K562 (cell line): ENCODE data around the gene FKRP. TPM values are rescaled to one million over a fixed set of nuclear protein-coding genes. Genes with fewer than 3 reads are reported as not detected.

Experiments
- ATAC-seq: fragments of 200-7000 bp; cut with Tn5 transposase; 3 replicates; pipeline ENCODE4 v1.9.1; 2020; ENCODE audit warnings: moderate library complexity
- BruUV-seq: library from RNA; stranded (reverse); fragments of 400-500 nt; replicated peaks from 2 replicates; lab custom pipeline; 2021; lab: Mats Ljungman, UMichigan
- CTCF ChIA-PET: fragments of 300-600 bp; formaldehyde crosslinking; extraction: SDS; loops from one replicate; lab custom pipeline; 2021; ENCODE audit warnings: low intra/inter-chr PET ratio; lab: Yijun Ruan, JAX
- POLR2A ChIA-PET: fragments of 300-600, 350-650 bp; sonication (Branson Sonifier 250); formaldehyde crosslinking; extraction: SDS; loops from one replicate; lab custom pipeline; 2021; ENCODE audit warnings: antibody characterized with exemption, inconsistent platforms; lab: Yijun Ruan, JAX
- DNase-seq, 4 experiments: peaks; one replicate each; pipeline versions ENCODE4 v3.0.0 to v3.0.0-alpha.2; 2011 to 2018; ENCODE audit warnings: low spot score in 3 of 4, mixed read lengths in 3 of 4; ENCODE audit errors: extremely low read depth in 1 of 4
- FAIRE-seq: peaks from 2 replicates; lab custom pipeline; 2011; peaks lifted over from hg19 to GRCh38; lab: Jason Lieb, UNC
- H2AFZ ChIP-seq: 2 replicates; pipeline ENCODE4 v1.6.0; 2011; ENCODE audit warnings: low read depth, low read length, control low read depth, inconsistent platforms
- H3K27ac ChIP-seq: fragments of 200-600 bp; 3 replicates; pipeline ENCODE4 v1.8.0; 2011; ENCODE audit warnings: low read depth, mild to moderate bottlenecking, control low read depth, inconsistent platforms, low read length, moderate library complexity, mixed read lengths; ENCODE audit errors: extremely low read depth
- H3K27me3 ChIP-seq, 2 experiments: fragments of 300-600 bp in 1 of 2; 2 replicates in 1 of 2; 3 replicates in 1 of 2; pipeline versions ENCODE4 v1.6.0 to v1.8.0; 2011; ENCODE audit warnings: inconsistent platforms in 2 of 2, low read length in 2 of 2, mild to moderate bottlenecking in 1 of 2, mixed read lengths in 1 of 2, moderate library complexity in 1 of 2; ENCODE audit not compliant: control insufficient read depth in 2 of 2, insufficient read depth in 2 of 2
- H3K36me3 ChIP-seq: fragments of 300-600 bp; 3 replicates; pipeline ENCODE4 v1.8.0; 2011; ENCODE audit warnings: mild to moderate bottlenecking, low read length, inconsistent platforms; ENCODE audit not compliant: control insufficient read depth, insufficient read depth
- H3K4me1 ChIP-seq, 2 experiments: fragments of 200-600 bp in 1 of 2; replicated peaks in 1 of 2; 2 replicates in 1 of 2; 3 replicates in 1 of 2; pipeline versions ENCODE4 v1.5.1 to v1.8.0; 2011; ENCODE audit warnings: inconsistent platforms in 2 of 2, low read length in 2 of 2, mild to moderate bottlenecking in 1 of 2, mixed read lengths in 1 of 2, moderate library complexity in 1 of 2; ENCODE audit not compliant: control insufficient read depth in 2 of 2, insufficient read depth in 2 of 2
- H3K4me2 ChIP-seq: 2 replicates; pipeline ENCODE4 v1.6.1; 2011; ENCODE audit warnings: low read length, control low read depth, inconsistent platforms, mixed read lengths; ENCODE audit not compliant: insufficient read depth
- H3K4me3 ChIP-seq: fragments of 200-600 bp; sonication (generic), shearing (Covaris generic); 2 replicates; pipeline ENCODE4 v1.5.1; 2016; ENCODE audit warnings: control low read depth, inconsistent platforms
- H3K79me2 ChIP-seq: fragments of 200-600 bp; 3 replicates; pipeline ENCODE4 v1.8.0; 2011; ENCODE audit warnings: low read length, inconsistent platforms; ENCODE audit not compliant: control insufficient read depth, insufficient read depth
- H3K9ac ChIP-seq, 2 experiments: 2 replicates each; pipeline versions ENCODE4 v1.6.0 to v1.6.1; 2011; ENCODE audit warnings: low read depth in 2 of 2, low read length in 2 of 2, control low read depth in 1 of 2, inconsistent platforms in 1 of 2, mild to moderate bottlenecking in 1 of 2, mixed read lengths in 1 of 2; ENCODE audit not compliant: insufficient read depth in 1 of 2
- H3K9me1 ChIP-seq: one replicate; pipeline ENCODE4 v1.6.0; 2011; ENCODE audit warnings: inconsistent platforms, mild to moderate bottlenecking, low read length, moderate library complexity; ENCODE audit not compliant: control insufficient read depth, insufficient read depth
- H3K9me3 ChIP-seq: replicated peaks from 2 replicates; pipeline ENCODE4 v1.5.1; 2011; ENCODE audit warnings: low read depth, low read length, inconsistent platforms; ENCODE audit not compliant: control insufficient read depth, insufficient read depth
- H4K20me1 ChIP-seq: replicated peaks from 2 replicates; pipeline ENCODE4 v1.6.1; 2011; ENCODE audit warnings: low read length, inconsistent platforms, mixed read lengths; ENCODE audit not compliant: control insufficient read depth, insufficient read depth
- BHLHE40 ChIP-seq: IDR thresholded peaks from 2 replicates; pipeline ENCODE4 v1.6.1; 2011; ENCODE audit warnings: low read length, improper control_type of control experiment
- CXXC5 ChIP-seq: fragments of 250-450 bp; sonication (Bioruptor Pico); IDR thresholded peaks from 2 replicates; pipeline ENCODE4 v1.8.0; 2022; ENCODE audit warnings: inconsistent platforms, mild to moderate bottlenecking, moderate library complexity
- HDGF ChIP-seq: fragments of 450-650 bp; IDR thresholded peaks from 2 replicates; pipeline ENCODE4 v1.6.1; 2016
- KAT7 ChIP-seq: sonication (generic); formaldehyde crosslinking; IDR thresholded peaks from 2 replicates; pipeline ENCODE4 v1.8.0; 2022; ENCODE audit warnings: missing genetic modification reagents, mild to moderate bottlenecking, borderline replicate concordance
- L3MBTL2 ChIP-seq: fragments of 450-650 bp; IDR thresholded peaks from 2 replicates; pipeline ENCODE4 v1.6.1; 2016; ENCODE audit warnings: mild to moderate bottlenecking, moderate library complexity
- NELFE ChIP-seq: IDR thresholded peaks from 2 replicates; pipeline ENCODE4 v1.6.1; 2011; ENCODE audit warnings: mild to moderate bottlenecking; ENCODE audit not compliant: insufficient read depth, insufficient read length
- SRSF9 ChIP-seq: fragments of 200-400 bp; formaldehyde crosslinking; IDR thresholded peaks from 2 replicates; pipeline ENCODE4 v1.6.1; 2017; ENCODE audit warnings: low read depth, low read length, borderline replicate concordance
- TAF1 ChIP-seq: IDR thresholded peaks from 2 replicates; pipeline ENCODE4 v1.6.1; 2011; ENCODE audit warnings: mild to moderate bottlenecking, low read length, moderate library complexity; ENCODE audit not compliant: insufficient read depth, control insufficient read depth, severe bottlenecking; ENCODE audit errors: extremely low read depth
- WGBS: fragments of 100-300 bp; shearing (Covaris generic); methylation state at CpG from one replicate; pipeline ENCODE4 v1.1.6; 2016; ENCODE audit warnings: low coverage, mixed read lengths; ENCODE audit not compliant: insufficient coverage; ENCODE audit errors: missing lambda C conversion rate; 5-methylcytosine and 5-hydroxymethylcytosine counted together
- in situ Hi-C: fragments of 300-500 bp; cut with MboI; formaldehyde crosslinking; loops from 4 replicates; pipeline ENCODE4 v1.15.0; 2018; ENCODE audit warnings: inconsistent platforms, mixed read lengths
- intact Hi-C: fragments of 100-400 bp; cut with micrococcal nuclease; formaldehyde crosslinking; loops from 2 replicates; pipeline ENCODE4 v1.14.2; 2022
- polyA plus RNA-seq, 8 experiments: library from polyadenylated mRNA; depleted of rRNA in 4 of 8; stranded (reverse) in 5 of 8; unstranded in 3 of 8; fragments of >200 nt; fragmentation: Nextera tagmentation in 2 of 8; fragmentation: Illumina TruSeq in 1 of 8; extraction: Ambion mirVana in 2 of 8; extraction: Trizol in 1 of 8; gene quantifications; 2 replicates each; pipeline versions ENCODE4 v1.2.1 to v1.2.3, GENCODE V29; 2011 to 2014; ENCODE audit warnings: inconsistent platforms in 1 of 8, missing spikeins in 1 of 8
- total RNA-seq, 7 experiments: library from RNA; depleted of rRNA in 6 of 7; stranded (reverse); fragments of >200 nt in 6 of 7; fragmentation: Illumina TruSeq in 2 of 7; extraction: Trizol in 2 of 7; gene quantifications; 2 replicates each; pipeline versions ENCODE4 v1.2.1 to v1.2.3, GENCODE V29; 2011 to 2021; ENCODE audit warnings: low replicate concordance in 1 of 7
- TF ChIP-seq, protein P1 (sequence below): IDR thresholded peaks from 2 replicates; pipeline ENCODE4 v1.6.1; 2012; ENCODE audit warnings: low read depth, low read length, improper control_type of control experiment, borderline replicate concordance
- TF ChIP-seq, protein P2 (sequence below): fragments of 450-650 bp; formaldehyde crosslinking; IDR thresholded peaks from 2 replicates; pipeline ENCODE4 v1.4.0; 2022; ENCODE audit warnings: mild to moderate bottlenecking, moderate library complexity

Gene FKRP
- total and polyA plus RNA-seq, 9 of the 15 experiments (the other 6 are each of a cell fraction or from before 2014, with no cell fraction given) = 0.68 to 16.1 (median 6.5) TPM

DNA sequence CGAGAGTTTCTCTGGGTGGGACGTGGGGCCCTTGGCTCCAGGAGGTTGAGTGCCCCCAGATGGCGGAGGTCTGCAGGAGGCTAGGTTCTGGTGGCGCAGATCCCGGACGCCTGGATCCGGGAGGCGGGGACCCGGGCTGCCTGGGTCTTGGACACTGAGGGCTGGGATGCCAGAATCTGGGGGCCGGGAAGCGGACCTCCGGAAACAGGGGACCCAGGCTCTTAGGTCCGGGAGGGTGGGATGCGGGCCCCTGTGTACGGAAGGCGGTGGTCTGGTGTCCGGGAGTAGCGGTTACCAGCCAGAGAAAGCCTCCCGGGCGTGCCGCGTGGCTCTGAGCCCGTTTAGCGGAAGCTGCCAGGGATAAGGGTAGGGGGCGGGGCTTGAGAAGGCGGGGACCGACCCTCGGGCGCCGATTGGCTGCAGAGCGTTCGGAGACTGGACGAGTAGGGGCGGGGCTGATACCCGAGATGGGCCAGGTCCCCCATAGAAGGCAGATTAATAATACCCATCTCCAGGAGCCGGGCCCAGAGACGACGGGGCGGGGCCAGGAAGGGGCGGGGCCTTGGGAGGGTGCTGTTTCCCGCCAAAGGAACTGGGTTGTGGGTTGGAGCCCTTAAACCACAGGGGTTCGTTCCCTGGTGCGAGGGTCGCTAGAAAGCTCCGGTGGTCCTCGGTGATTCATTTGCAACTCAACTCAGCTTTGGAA, 42.6 kb downstream of the FKRP start, which contains the start of gene SLC1A5:
Gene SLC1A5, minus strand, starts transcription at position 333 of the 706 bp plus-strand sequence. CDS start 629 bp downstream, outside the sequence.
- H3K9me3 ChIP-seq = no peaks in the 10 kb centered on the region
- BruUV-seq = no TSS peak
- H3K9ac ChIP-seq = peak within 1 kb of the TSS; percentile 99
- peak; percentile 98 to 99 (median 98) for DNase-seq
- H3K36me3 ChIP-seq = peaks cover 33% of the 10 kb centered on the region
- peak within 1 kb of the TSS; percentile 92 for H3K4me2 ChIP-seq
- POLR2A ChIA-PET = interaction anchor here (0.5 to 5.9 kb wide), 31 partner anchors 10 to 1681 kb away, joined by 3 to 89 read pairs (median 4); partner anchors contain the start of genes PRKD2 and ZC3H4
- FAIRE-seq = peak; percentile 89
- no peaks in the 10 kb centered on the region for H3K27me3 ChIP-seq
- in situ Hi-C loops = no loop called here
- CTCF ChIA-PET = no interaction called here
- H3K4me3 ChIP-seq = peak within 1 kb of the TSS; percentile 91
- H3K9me1 ChIP-seq = no peaks in the 10 kb centered on the region
- 1% methylated on average over 45 of the region's 46 CpGs for WGBS
- peak; percentile 77 for ATAC-seq
- peak within 1 kb of the TSS; percentile 95 for H3K27ac ChIP-seq
- H3K79me2 ChIP-seq = peaks cover 52% of the 10 kb centered on the region
- H4K20me1 ChIP-seq = peaks cover 34% of the 10 kb centered on the region
- H2AFZ ChIP-seq = peak within 1 kb of the TSS; percentile 79
- H3K4me1 ChIP-seq = peaks cover 23 to 43% of the 10 kb centered on the region in 2 experiments
- intact Hi-C loops = loop anchor here (5.0 kb wide), 1 partner anchor 39 kb away; no protein-coding TSS in a partner anchor
- TF ChIP-seq KAT7 (CRISPR knock-in tag) = peak; percentile 89; the same call in 1 of the 2 replicates
- TF ChIP-seq, protein P1, sequence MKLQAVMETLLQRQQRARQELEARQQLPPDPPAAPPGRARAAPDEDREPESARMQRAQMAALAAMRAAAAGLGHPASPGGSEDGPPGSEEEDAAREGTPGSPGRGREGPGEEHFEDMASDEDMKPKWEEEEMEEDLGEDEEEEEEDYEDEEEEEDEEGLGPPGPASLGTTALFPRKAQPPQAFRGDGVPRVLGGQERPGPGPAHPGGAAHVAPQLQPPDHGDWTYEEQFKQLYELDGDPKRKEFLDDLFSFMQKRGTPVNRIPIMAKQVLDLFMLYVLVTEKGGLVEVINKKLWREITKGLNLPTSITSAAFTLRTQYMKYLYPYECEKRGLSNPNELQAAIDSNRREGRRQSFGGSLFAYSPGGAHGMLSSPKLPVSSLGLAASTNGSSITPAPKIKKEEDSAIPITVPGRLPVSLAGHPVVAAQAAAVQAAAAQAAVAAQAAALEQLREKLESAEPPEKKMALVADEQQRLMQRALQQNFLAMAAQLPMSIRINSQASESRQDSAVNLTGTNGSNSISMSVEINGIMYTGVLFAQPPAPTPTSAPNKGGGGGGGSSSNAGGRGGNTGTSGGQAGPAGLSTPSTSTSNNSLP = peak; percentile 47; the same call in 1 of the 2 replicates
- TF ChIP-seq BHLHE40 = peak; percentile 81
- TF ChIP-seq NELFE = peak; percentile 78
- peak; percentile 100 for TF ChIP-seq TAF1
- no peak for TF ChIP-seq HDGF
- TF ChIP-seq L3MBTL2 = peak; percentile 99
- peak; percentile 79 for TF ChIP-seq CXXC5 (CRISPR knock-in tag)
- TF ChIP-seq SRSF9 = no peak
- TF ChIP-seq, protein P2, sequence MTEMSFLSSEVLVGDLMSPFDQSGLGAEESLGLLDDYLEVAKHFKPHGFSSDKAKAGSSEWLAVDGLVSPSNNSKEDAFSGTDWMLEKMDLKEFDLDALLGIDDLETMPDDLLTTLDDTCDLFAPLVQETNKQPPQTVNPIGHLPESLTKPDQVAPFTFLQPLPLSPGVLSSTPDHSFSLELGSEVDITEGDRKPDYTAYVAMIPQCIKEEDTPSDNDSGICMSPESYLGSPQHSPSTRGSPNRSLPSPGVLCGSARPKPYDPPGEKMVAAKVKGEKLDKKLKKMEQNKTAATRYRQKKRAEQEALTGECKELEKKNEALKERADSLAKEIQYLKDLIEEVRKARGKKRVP (CRISPR knock-in tag) = 0 out of 2 replicates have a peak, but pooled peaks have one; percentile 37
